ENCODE results near the gene MELTF.

DNA sequence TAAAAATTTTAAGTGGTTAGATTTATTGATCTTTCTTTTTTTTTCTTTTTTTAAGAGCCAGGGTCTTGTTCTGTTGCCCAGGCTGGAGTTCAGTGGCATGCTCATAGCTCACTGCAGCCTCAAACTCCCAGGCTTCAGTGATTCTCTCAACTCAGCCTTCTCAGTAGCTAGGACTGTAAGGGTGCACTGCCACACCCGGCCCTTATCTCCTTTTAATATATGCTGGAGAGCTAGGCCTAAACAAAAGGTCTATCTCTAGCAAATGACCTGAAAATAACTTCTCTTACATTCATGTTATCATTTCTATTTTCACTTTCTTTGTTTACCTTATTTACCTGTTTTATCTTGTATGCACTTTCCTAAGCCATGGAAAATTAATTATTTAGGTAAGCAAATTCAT, 35.2 kb upstream of the MELTF start:
- TF ChIP-seq CTCF (conservative IDR thresholded peaks at IDR 0.05) (no peak), ZFX (IDR thresholded peaks at IDR 0.05) (no peak)
